Uterus (tissue), 2 donors: ENCODE results near the gene CPLX1.

ENCODE experiments used
- POLR2A ChIP-seq, 2 donors: fragments of 450-650 bp; IDR thresholded peaks; one replicate each; pipeline ENCODE4 v1.6.1; 2016; ENCODE audit warnings: antibody characterized with exemption in 2 of 2, mild to moderate bottlenecking in 1 of 2, moderate library complexity in 1 of 2
- TF ChIP-seq, protein P1 (sequence below), 4 experiments: fragments of 200-600 bp in 2 of 4; fragments of 450-650 bp in 2 of 4; sonication (generic) in 2 of 4; IDR thresholded peaks; one replicate each; pipeline ENCODE4 v1.5.1; 2016 to 2019; ENCODE audit warnings: antibody characterized with exemption in 4 of 4, mild to moderate bottlenecking in 2 of 4, moderate library complexity in 1 of 4

DNA sequence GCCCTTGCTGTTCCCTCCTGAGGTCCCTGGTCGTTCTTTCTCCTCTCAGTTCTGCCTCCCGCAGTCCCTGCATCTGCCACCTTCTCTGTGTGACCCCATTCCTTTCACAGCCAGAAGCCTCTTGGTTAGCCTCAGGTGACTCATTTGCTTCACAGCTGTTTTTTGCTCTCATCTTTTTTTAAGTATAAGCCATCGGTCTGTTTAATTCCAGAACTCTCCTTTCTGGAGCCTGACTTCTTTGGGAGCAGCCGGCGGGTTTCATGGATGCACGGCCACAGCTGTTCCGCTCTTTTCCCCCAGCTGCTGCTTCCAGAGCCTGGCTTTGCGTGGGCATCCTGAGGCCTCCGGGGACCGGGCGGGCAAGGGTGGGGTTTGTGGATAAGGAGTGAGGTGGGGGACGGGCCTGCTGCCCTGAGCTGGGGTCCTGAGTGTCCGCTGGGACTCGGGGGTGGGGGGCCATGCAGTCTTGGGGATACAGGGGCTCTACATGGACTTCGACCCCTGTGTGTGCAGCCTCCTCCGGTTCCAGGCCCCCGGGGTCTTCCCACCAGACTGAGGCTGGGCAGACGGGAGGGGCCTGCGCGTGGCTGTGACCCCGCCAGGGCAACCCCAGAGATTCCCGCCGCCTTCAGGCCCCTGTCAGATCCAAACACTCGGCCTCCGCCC is 73.6 kb downstream of the CPLX1 start:
- TF ChIP-seq, protein P1, sequence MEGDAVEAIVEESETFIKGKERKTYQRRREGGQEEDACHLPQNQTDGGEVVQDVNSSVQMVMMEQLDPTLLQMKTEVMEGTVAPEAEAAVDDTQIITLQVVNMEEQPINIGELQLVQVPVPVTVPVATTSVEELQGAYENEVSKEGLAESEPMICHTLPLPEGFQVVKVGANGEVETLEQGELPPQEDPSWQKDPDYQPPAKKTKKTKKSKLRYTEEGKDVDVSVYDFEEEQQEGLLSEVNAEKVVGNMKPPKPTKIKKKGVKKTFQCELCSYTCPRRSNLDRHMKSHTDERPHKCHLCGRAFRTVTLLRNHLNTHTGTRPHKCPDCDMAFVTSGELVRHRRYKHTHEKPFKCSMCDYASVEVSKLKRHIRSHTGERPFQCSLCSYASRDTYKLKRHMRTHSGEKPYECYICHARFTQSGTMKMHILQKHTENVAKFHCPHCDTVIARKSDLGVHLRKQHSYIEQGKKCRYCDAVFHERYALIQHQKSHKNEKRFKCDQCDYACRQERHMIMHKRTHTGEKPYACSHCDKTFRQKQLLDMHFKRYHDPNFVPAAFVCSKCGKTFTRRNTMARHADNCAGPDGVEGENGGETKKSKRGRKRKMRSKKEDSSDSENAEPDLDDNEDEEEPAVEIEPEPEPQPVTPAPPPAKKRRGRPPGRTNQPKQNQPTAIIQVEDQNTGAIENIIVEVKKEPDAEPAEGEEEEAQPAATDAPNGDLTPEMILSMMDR (IDR thresholded peaks at IDR 0.05) = no peak
- no peak for TF ChIP-seq POLR2A (IDR thresholded peaks at IDR 0.05)
